H9 (cell line): Measurements from ENCODE around the gene DIS3. TPM values are rescaled to one million over a fixed set of nuclear protein-coding genes. Genes with fewer than 3 reads are reported as not detected.

Experiments
- DNase-seq: peaks from one replicate; pipeline ENCODE4 v3.0.0-alpha.2; 2017
- H2AFZ ChIP-seq: one replicate; pipeline ENCODE4 v1.6.1; 2013; ENCODE audit warnings: mild to moderate bottlenecking, low read length, control low read depth, moderate library complexity
- H2AK5ac ChIP-seq: 2 replicates; pipeline ENCODE4 v1.6.1; 2013; ENCODE audit warnings: low read length, control low read depth, mixed read lengths; ENCODE audit not compliant: insufficient read length
- H2BK120ac ChIP-seq: one replicate; pipeline ENCODE4 v1.6.1; 2013; ENCODE audit warnings: low read depth, mild to moderate bottlenecking, low read length, control low read depth, inconsistent platforms; ENCODE audit not compliant: poor library complexity, severe bottlenecking
- H2BK12ac ChIP-seq: 2 replicates; pipeline ENCODE4 v1.6.1; 2013; ENCODE audit warnings: low read length, control low read depth, mixed read lengths, low read depth; ENCODE audit not compliant: insufficient read length
- H2BK15ac ChIP-seq: 2 replicates; pipeline ENCODE4 v1.6.1; 2013; ENCODE audit warnings: low read depth, low read length, control low read depth
- H2BK20ac ChIP-seq: one replicate; pipeline ENCODE4 v1.6.1; 2013; ENCODE audit warnings: low read depth, mild to moderate bottlenecking, low read length, control low read depth, inconsistent platforms; ENCODE audit not compliant: poor library complexity, severe bottlenecking
- H2BK5ac ChIP-seq: 2 replicates; pipeline ENCODE4 v1.6.1; 2013; ENCODE audit warnings: low read length, control low read depth, mixed read lengths; ENCODE audit not compliant: insufficient read length
- H3K14ac ChIP-seq: 2 replicates; pipeline ENCODE4 v1.6.1; 2013; ENCODE audit warnings: low read length, control low read depth; ENCODE audit not compliant: insufficient read depth
- H3K18ac ChIP-seq: 2 replicates; pipeline ENCODE4 v1.6.1; 2013; ENCODE audit warnings: low read depth, mild to moderate bottlenecking, mixed read lengths, low read length, control low read depth; ENCODE audit not compliant: insufficient read length
- H3K23ac ChIP-seq: 2 replicates; pipeline ENCODE4 v1.6.1; 2013; ENCODE audit warnings: low read length, control low read depth, mixed read lengths, low read depth; ENCODE audit not compliant: insufficient read length
- H3K23me2 ChIP-seq: 2 replicates; pipeline ENCODE4 v1.6.1; 2013; ENCODE audit warnings: low read depth, mild to moderate bottlenecking, mixed read lengths, low read length, control low read depth; ENCODE audit not compliant: insufficient read length, poor library complexity, severe bottlenecking
- H3K27ac ChIP-seq: 2 replicates; pipeline ENCODE4 v1.5.1; 2013; ENCODE audit warnings: low read length, control low read depth, mixed read lengths, low read depth; ENCODE audit not compliant: insufficient read length
- H3K27me3 ChIP-seq: 2 replicates; pipeline ENCODE4 v1.6.1; 2013; ENCODE audit warnings: low read length, control low read depth, inconsistent platforms; ENCODE audit not compliant: insufficient read depth
- H3K4ac ChIP-seq: 2 replicates; pipeline ENCODE4 v1.6.1; 2013; ENCODE audit warnings: low read depth, mild to moderate bottlenecking, control low read depth, inconsistent platforms, low read length, moderate library complexity
- H3K4me1 ChIP-seq: 2 replicates; pipeline ENCODE4 v1.6.1; 2013; ENCODE audit warnings: low read length, control low read depth, inconsistent platforms; ENCODE audit not compliant: insufficient read depth
- H3K4me2 ChIP-seq: 2 replicates; pipeline ENCODE4 v1.6.1; 2013; ENCODE audit warnings: low read length, control low read depth, mixed read lengths; ENCODE audit not compliant: insufficient read length, insufficient read depth
- H3K56ac ChIP-seq: 2 replicates; pipeline ENCODE4 v1.6.1; 2013; ENCODE audit warnings: low read depth, mild to moderate bottlenecking, mixed read lengths, low read length, control low read depth; ENCODE audit not compliant: insufficient read length
- H3K79me1 ChIP-seq: 2 replicates; pipeline ENCODE4 v1.6.1; 2013; ENCODE audit warnings: low read depth, mild to moderate bottlenecking, moderate library complexity, low read length, control low read depth, inconsistent platforms; ENCODE audit not compliant: insufficient read depth, poor library complexity, severe bottlenecking
- H3K79me2 ChIP-seq: 2 replicates; pipeline ENCODE4 v1.6.1; 2013; ENCODE audit warnings: low read length, control low read depth, inconsistent platforms; ENCODE audit not compliant: insufficient read depth
- H3K9ac ChIP-seq: 2 replicates; pipeline ENCODE4 v1.6.1; 2013; ENCODE audit warnings: low read length, control low read depth, mixed read lengths; ENCODE audit not compliant: insufficient read length; ENCODE audit errors: extremely low read depth
- H3K9me3 ChIP-seq: one replicate; pipeline ENCODE4 v1.6.1; 2013; ENCODE audit warnings: low read depth, low read length, inconsistent platforms; ENCODE audit not compliant: control insufficient read depth
- H3T11ph ChIP-seq: one replicate; pipeline ENCODE4 v1.6.1; 2013; ENCODE audit warnings: mild to moderate bottlenecking, low read length, control low read depth, inconsistent platforms
- H4K20me1 ChIP-seq: one replicate; pipeline ENCODE4 v1.6.1; 2013; ENCODE audit not compliant: control insufficient read depth, insufficient read length, insufficient read depth
- H4K5ac ChIP-seq: 2 replicates; pipeline ENCODE4 v1.6.1; 2013; ENCODE audit warnings: low read depth, mild to moderate bottlenecking, mixed read lengths, low read length, control low read depth; ENCODE audit not compliant: insufficient read length
- H4K8ac ChIP-seq: replicated peaks from 2 replicates; pipeline ENCODE4 v1.6.1; 2013; ENCODE audit warnings: low read length, control low read depth, mixed read lengths, low read depth; ENCODE audit not compliant: insufficient read length
- H4K91ac ChIP-seq: 2 replicates; pipeline ENCODE4 v1.6.1; 2013; ENCODE audit warnings: low read depth, mild to moderate bottlenecking, moderate library complexity, mixed read lengths, low read length, control low read depth; ENCODE audit not compliant: insufficient read length
- H3K27ac Mint-ChIP-seq, 3 experiments: 2 replicates in 2 of 3; 3 replicates in 1 of 3; pipeline ENCODE4 v1.8.0; 2020 to 2021; ENCODE audit warnings: mixed read lengths in 3 of 3, mild to moderate bottlenecking in 1 of 3, moderate library complexity in 1 of 3
- H3K27me3 Mint-ChIP-seq: 2 replicates; pipeline ENCODE4 v1.8.0; 2021; ENCODE audit warnings: low read depth, mild to moderate bottlenecking, moderate library complexity, mixed read lengths
- H3K36me3 Mint-ChIP-seq, 3 experiments: 2 replicates in 2 of 3; 3 replicates in 1 of 3; pipeline ENCODE4 v1.8.0; 2020 to 2021; ENCODE audit warnings: low read depth in 3 of 3, mixed read lengths in 3 of 3; ENCODE audit not compliant: insufficient read depth in 1 of 3
- H3K4me1 Mint-ChIP-seq, 2 experiments: 2 replicates each; pipeline ENCODE4 v1.8.0; 2020; ENCODE audit warnings: mixed read lengths in 2 of 2
- H3K4me3 Mint-ChIP-seq, 2 experiments: 2 replicates in 1 of 2; 3 replicates in 1 of 2; pipeline ENCODE4 v1.8.0; 2020 to 2021; ENCODE audit warnings: mild to moderate bottlenecking in 2 of 2, mixed read lengths in 2 of 2, moderate library complexity in 1 of 2
- H3K9me3 Mint-ChIP-seq, 2 experiments: 2 replicates in 1 of 2; 3 replicates in 1 of 2; pipeline ENCODE4 v1.8.0; 2020; ENCODE audit warnings: mild to moderate bottlenecking in 2 of 2, mixed read lengths in 2 of 2, moderate library complexity in 1 of 2
- WGBS: extraction: QIAGEN DNeasy Blood & Tissue Kit; methylation state at CpG from one replicate; pipeline ENCODE4 v1.1.7; 2013; ENCODE audit warnings: missing lambda C conversion rate, low lambda C conversion rate, mixed read lengths; ENCODE audit not compliant: insufficient read length; ENCODE audit errors: extremely low coverage; 5-methylcytosine and 5-hydroxymethylcytosine counted together
- total RNA-seq: library from RNA; stranded (reverse); gene quantifications from 2 replicates; pipeline ENCODE4 v1.2.1, GENCODE V29; 2021
- TF ChIP-seq, protein P1 (sequence below): fragments of 200-600 bp; sonication (generic); conservative IDR thresholded peaks from 3 replicates; pipeline ENCODE4 v1.8.0; 2021; ENCODE audit warnings: antibody characterized with exemption, mild to moderate bottlenecking

Gene DIS3
- total RNA-seq, 1 experiment from 2014 or later = 47.3 TPM

DNA sequence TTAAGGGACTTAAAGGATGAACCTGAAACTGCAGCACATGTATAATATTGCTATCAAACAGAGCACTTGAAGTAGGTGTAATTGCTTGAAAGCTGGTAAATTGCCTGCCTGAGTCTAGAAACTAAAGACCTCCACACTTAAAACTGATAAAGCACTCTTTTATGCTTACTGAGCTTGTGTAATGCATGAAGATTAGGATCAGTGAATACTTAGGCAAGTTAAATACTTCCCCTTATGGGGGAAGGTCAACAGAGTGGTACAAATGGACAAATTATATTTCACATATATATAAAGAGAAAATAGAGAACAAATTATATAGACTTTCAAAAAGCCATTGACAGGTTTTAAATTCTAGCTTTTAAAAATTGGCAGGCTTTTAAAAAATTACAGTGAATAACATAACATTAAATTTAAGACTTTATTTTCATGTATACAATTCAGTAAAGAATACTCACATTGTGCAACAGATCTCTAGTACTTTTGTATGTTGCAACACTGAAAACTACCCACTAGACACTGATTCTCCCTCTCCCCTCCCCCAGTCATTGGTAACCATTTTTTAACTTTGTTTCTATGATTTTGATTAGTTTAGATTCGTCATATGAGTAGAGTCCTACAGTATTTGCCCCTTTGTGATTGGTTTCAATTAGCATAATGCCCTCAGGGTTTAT lies 24.1 kb upstream of the DIS3 start:
- no peak overlapping the region for H3K27ac Mint-ChIP-seq
- H2BK120ac ChIP-seq = no peak overlapping the region
- H3K23ac ChIP-seq = no peak overlapping the region
- H2BK15ac ChIP-seq = no peak overlapping the region
- H3K79me1 ChIP-seq = no peaks in the 10 kb centered on the region
- no peaks in the 10 kb centered on the region for H3K4me1 Mint-ChIP-seq
- no peak overlapping the region for H3K4me3 Mint-ChIP-seq
- H4K20me1 ChIP-seq = no peaks in the 10 kb centered on the region
- no peak overlapping the region for H3K4ac ChIP-seq
- H4K5ac ChIP-seq = no peak overlapping the region
- H2BK12ac ChIP-seq = no peak overlapping the region
- no CpG with 5 or more reads among the region's 1 CpG for WGBS
- no peak overlapping the region for H3K4me2 ChIP-seq
- H3T11ph ChIP-seq = no peak overlapping the region
- no peaks in the 10 kb centered on the region for H3K27me3 Mint-ChIP-seq
- H3K23me2 ChIP-seq = no peaks in the 10 kb centered on the region
- H3K14ac ChIP-seq = no peak overlapping the region
- H3K27ac ChIP-seq = no peak overlapping the region
- TF ChIP-seq, protein P1, sequence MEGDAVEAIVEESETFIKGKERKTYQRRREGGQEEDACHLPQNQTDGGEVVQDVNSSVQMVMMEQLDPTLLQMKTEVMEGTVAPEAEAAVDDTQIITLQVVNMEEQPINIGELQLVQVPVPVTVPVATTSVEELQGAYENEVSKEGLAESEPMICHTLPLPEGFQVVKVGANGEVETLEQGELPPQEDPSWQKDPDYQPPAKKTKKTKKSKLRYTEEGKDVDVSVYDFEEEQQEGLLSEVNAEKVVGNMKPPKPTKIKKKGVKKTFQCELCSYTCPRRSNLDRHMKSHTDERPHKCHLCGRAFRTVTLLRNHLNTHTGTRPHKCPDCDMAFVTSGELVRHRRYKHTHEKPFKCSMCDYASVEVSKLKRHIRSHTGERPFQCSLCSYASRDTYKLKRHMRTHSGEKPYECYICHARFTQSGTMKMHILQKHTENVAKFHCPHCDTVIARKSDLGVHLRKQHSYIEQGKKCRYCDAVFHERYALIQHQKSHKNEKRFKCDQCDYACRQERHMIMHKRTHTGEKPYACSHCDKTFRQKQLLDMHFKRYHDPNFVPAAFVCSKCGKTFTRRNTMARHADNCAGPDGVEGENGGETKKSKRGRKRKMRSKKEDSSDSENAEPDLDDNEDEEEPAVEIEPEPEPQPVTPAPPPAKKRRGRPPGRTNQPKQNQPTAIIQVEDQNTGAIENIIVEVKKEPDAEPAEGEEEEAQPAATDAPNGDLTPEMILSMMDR = no peak
- no peaks in the 10 kb centered on the region for H3K9me3 ChIP-seq
- H3K9ac ChIP-seq = no peak overlapping the region
- H2BK20ac ChIP-seq = no peak overlapping the region
- H4K91ac ChIP-seq = no peak overlapping the region
- H2AFZ ChIP-seq = no peak overlapping the region
- DNase-seq = no peak
- H3K18ac ChIP-seq = no peak overlapping the region
- no peaks in the 10 kb centered on the region for H3K27me3 ChIP-seq
- H2BK5ac ChIP-seq = no peak overlapping the region
- H3K9me3 Mint-ChIP-seq = no peaks in the 10 kb centered on the region
- H3K79me2 ChIP-seq = no peaks in the 10 kb centered on the region
- no peaks in the 10 kb centered on the region for H3K4me1 ChIP-seq
- H4K8ac ChIP-seq = no peak overlapping the region
- H3K56ac ChIP-seq = no peak overlapping the region
- peaks cover 9 to 18% (median 14%) of the 10 kb centered on the region in 3 experiments for H3K36me3 Mint-ChIP-seq
- H2AK5ac ChIP-seq = no peak overlapping the region
